ENCODE data around the gene AOX1.
A peak's percentile ranks its signal among the peaks of the same experiment; 100 is the strongest.
"Not testable (repeated sequence)": the region's sequence is repeated elsewhere in the genome, so short reads cannot be mapped to it uniquely, and the experiment has no call there.

AOX1 gene

GRCh38 chr2:200609028-200609614 lies 23.3 kb downstream of the AOX1 start:
- DNase-seq (ENCODE audit: low read depth): peak; percentile 82

GRCh38 chr2:200610217-200610616 lies 24.4 kb downstream of the AOX1 start:
- not testable (repeated sequence) for H3K4me3 ChIP-seq (replicated peaks; ENCODE audit: low read depth, low read length); DNase-seq (ENCODE audit: low read depth)

More at GRCh38 chr2:200609028-200609614, 23.3 kb downstream of the AOX1 start:
- no peak overlapping the region for H3K4me3 ChIP-seq (replicated peaks; ENCODE audit: low read depth, low read length)
- TF ChIP-seq, protein P1, sequence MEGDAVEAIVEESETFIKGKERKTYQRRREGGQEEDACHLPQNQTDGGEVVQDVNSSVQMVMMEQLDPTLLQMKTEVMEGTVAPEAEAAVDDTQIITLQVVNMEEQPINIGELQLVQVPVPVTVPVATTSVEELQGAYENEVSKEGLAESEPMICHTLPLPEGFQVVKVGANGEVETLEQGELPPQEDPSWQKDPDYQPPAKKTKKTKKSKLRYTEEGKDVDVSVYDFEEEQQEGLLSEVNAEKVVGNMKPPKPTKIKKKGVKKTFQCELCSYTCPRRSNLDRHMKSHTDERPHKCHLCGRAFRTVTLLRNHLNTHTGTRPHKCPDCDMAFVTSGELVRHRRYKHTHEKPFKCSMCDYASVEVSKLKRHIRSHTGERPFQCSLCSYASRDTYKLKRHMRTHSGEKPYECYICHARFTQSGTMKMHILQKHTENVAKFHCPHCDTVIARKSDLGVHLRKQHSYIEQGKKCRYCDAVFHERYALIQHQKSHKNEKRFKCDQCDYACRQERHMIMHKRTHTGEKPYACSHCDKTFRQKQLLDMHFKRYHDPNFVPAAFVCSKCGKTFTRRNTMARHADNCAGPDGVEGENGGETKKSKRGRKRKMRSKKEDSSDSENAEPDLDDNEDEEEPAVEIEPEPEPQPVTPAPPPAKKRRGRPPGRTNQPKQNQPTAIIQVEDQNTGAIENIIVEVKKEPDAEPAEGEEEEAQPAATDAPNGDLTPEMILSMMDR (IDR thresholded peaks at IDR 0.05; ENCODE audit: low read length, missing control alignments): no peak

GRCh38 chr2:200613692-200614091 lies 27.9 kb downstream of the AOX1 start:
- no peak overlapping the region for H3K4me3 ChIP-seq (replicated peaks; ENCODE audit: low read depth, low read length)
- TF ChIP-seq, protein P1 (IDR thresholded peaks at IDR 0.05; ENCODE audit: low read length, missing control alignments): no peak
- DNase-seq (ENCODE audit: low read depth): no peak

- H3K4me3 ChIP-seq (replicated peaks; ENCODE audit: low read depth, low read length): no peak overlapping the region
- TF ChIP-seq, protein P1 (IDR thresholded peaks at IDR 0.05; ENCODE audit: low read length, missing control alignments): no peak
- DNase-seq (ENCODE audit: low read depth): no peak
These were observed 28.4 kb downstream of the AOX1 start for GRCh38 chr2:200614249-200614648.

- TF ChIP-seq, protein P1 (IDR thresholded peaks at IDR 0.05; ENCODE audit: low read length, missing control alignments): peak; percentile 22
- no peak overlapping the region for H3K4me3 ChIP-seq (replicated peaks; ENCODE audit: low read depth, low read length)
- DNase-seq (ENCODE audit: low read depth): peak; percentile 85
These were observed 29.4 kb downstream of the AOX1 start for GRCh38 chr2:200615247-200615646.

GRCh38 chr2:200616193-200616592 lies 30.4 kb downstream of the AOX1 start:
- TF ChIP-seq, protein P1 (IDR thresholded peaks at IDR 0.05; ENCODE audit: low read length, missing control alignments): no peak
- no peak for DNase-seq (ENCODE audit: low read depth)
- no peak overlapping the region for H3K4me3 ChIP-seq (replicated peaks; ENCODE audit: low read depth, low read length)

DNA sequence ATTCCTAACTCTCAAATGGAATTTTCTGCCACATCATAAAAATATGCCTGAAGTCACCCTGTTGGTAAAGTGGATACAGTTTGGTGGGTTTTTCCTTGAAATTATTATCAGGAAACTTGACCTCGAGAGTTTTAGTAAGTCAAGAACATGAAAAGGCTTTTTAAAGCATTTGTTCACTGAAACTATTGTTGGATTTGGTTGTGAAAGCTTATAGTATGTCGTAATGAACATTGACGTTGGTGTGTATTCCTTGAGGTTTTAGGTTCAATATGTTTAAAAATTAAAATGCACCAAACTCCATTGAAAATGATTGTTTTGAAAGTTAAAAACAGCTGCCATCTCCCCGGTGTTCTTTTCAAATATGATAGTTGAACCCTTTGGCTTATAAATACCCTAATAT lies 30.8 kb downstream of the AOX1 start:
- DNase-seq (ENCODE audit: low read depth): peak; percentile 71
- TF ChIP-seq, protein P1 (IDR thresholded peaks at IDR 0.05; ENCODE audit: low read length, missing control alignments): no peak
- no peak overlapping the region for H3K4me3 ChIP-seq (replicated peaks; ENCODE audit: low read depth, low read length)

Data from fibroblast of pulmonary artery (primary cell).